Transverse colon (tissue), 3 donors: ENCODE data around the gene CPXM2.

Experiments
- POLR2A ChIP-seq: fragments of 450-650 bp; IDR thresholded peaks from one replicate; pipeline ENCODE4 v1.6.1; 2016; ENCODE audit warnings: antibody characterized with exemption, mild to moderate bottlenecking, moderate library complexity
- TF ChIP-seq, protein P1 (sequence below), 5 experiments: fragments of 200-600 bp in 3 of 5; fragments of 450-650 bp in 2 of 5; sonication (generic) in 3 of 5; IDR thresholded peaks; 1 replicate in 2 of 5; 2 replicates in 3 of 5; pipeline ENCODE4 v1.5.1; 2016 to 2017; ENCODE audit warnings: antibody characterized with exemption in 5 of 5, inconsistent platforms in 3 of 5, mild to moderate bottlenecking in 2 of 5, moderate library complexity in 1 of 5

DNA sequence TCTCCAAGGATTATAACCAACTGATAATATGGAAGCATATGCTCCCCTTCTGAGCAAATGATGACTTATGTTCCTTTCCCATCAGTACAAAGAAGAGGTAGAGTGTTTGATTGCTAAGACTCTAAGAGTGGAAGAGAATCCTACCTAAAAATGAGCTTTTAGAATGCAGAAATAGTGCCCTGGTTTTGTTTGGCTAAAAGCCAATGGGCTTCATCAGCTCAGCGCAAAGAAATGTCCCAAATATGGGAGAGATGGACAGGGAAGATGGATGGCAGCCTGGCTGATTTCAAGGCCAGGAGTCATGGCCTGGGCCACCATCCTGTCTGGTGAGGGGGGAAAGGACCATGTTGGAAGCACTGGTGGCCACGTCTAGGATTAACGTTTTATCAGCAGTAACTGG is 165.2 kb downstream of the CPXM2 start:
- no peak for TF ChIP-seq POLR2A
- TF ChIP-seq, protein P1, sequence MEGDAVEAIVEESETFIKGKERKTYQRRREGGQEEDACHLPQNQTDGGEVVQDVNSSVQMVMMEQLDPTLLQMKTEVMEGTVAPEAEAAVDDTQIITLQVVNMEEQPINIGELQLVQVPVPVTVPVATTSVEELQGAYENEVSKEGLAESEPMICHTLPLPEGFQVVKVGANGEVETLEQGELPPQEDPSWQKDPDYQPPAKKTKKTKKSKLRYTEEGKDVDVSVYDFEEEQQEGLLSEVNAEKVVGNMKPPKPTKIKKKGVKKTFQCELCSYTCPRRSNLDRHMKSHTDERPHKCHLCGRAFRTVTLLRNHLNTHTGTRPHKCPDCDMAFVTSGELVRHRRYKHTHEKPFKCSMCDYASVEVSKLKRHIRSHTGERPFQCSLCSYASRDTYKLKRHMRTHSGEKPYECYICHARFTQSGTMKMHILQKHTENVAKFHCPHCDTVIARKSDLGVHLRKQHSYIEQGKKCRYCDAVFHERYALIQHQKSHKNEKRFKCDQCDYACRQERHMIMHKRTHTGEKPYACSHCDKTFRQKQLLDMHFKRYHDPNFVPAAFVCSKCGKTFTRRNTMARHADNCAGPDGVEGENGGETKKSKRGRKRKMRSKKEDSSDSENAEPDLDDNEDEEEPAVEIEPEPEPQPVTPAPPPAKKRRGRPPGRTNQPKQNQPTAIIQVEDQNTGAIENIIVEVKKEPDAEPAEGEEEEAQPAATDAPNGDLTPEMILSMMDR (IDR thresholded peaks at IDR 0.05) = no peak
